Measurements from ENCODE around the gene CEACAM16.

CEACAM16 gene

GRCh38 chr19:44755219-44755618 is 56.3 kb downstream of the CEACAM16 start:
- Mint-ChIP-seq H3K9me3 (no peaks in the 10 kb centered on the region), H3K27me3 (no peaks in the 10 kb centered on the region), H3K4me1 (peaks cover 44 to 58% of the 10 kb centered on the region in 2 donors), H3K36me3 (peaks cover 36 to 65% of the 10 kb centered on the region in 2 donors), H3K4me3 (peak overlapping the region; percentile 96 to 98), H3K27ac (peak overlapping the region; percentile 98)
- ATAC-seq (replicated peaks), result no peak
- DNase-seq, result no peak

GRCh38 chr19:44756089-44756562 is 57.2 kb downstream of the CEACAM16 start:
- Mint-ChIP-seq H3K9me3 (no peaks in the 10 kb centered on the region), H3K36me3 (peaks cover 40 to 61% of the 10 kb centered on the region in 2 donors), H3K27me3 (no peaks in the 10 kb centered on the region), H3K27ac (peak overlapping the region; percentile 59), H3K4me3 (peak overlapping the region in 1 of 2 donors; percentile 44), H3K4me1 (peaks cover 36 to 49% of the 10 kb centered on the region in 2 donors)
- no peak for ATAC-seq (replicated peaks)
- DNase-seq, result no peak

DNA sequence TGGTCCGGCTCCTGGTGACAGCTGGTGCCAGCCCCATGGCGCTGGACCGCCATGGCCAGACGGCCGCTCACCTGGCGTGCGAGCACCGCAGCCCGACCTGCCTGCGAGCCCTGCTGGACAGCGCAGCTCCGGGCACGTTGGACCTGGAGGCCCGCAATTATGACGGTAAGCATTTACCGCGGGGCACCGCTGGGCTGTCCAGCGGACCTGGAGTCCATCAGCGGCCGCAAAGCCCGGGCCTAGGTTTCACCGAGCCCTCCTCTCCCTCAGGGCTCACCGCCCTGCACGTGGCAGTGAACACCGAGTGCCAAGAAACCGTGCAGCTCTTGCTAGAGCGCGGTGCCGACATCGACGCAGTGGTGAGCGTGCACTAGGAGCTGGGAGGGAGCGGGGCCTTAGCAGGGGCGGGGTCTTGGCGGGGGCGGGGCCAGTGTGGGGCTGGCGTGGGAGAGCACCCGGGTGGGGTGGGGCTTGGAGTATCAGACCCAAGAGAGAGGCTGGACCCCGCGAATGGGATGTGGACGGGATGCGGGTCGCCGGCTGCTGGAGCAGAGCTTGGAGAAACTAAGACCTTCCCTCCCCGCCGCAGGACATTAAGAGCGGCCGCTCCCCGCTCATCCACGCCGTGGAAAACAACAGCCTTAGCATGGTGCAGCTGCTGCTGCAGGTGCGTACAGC is 58.2 kb downstream of the CEACAM16 start:
- DNase-seq (no peak), ATAC-seq (replicated peaks) (no peak)
- no peak overlapping the region for H3K27ac Mint-ChIP-seq
- peaks cover 30 to 38% of the 10 kb centered on the region in 2 donors for H3K4me1 Mint-ChIP-seq
- peaks cover 34 to 51% of the 10 kb centered on the region in 2 donors for H3K36me3 Mint-ChIP-seq
- H3K4me3 Mint-ChIP-seq, result no peak overlapping the region
- H3K27me3 Mint-ChIP-seq, result no peaks in the 10 kb centered on the region
- H3K9me3 Mint-ChIP-seq, result no peaks in the 10 kb centered on the region

DNA sequence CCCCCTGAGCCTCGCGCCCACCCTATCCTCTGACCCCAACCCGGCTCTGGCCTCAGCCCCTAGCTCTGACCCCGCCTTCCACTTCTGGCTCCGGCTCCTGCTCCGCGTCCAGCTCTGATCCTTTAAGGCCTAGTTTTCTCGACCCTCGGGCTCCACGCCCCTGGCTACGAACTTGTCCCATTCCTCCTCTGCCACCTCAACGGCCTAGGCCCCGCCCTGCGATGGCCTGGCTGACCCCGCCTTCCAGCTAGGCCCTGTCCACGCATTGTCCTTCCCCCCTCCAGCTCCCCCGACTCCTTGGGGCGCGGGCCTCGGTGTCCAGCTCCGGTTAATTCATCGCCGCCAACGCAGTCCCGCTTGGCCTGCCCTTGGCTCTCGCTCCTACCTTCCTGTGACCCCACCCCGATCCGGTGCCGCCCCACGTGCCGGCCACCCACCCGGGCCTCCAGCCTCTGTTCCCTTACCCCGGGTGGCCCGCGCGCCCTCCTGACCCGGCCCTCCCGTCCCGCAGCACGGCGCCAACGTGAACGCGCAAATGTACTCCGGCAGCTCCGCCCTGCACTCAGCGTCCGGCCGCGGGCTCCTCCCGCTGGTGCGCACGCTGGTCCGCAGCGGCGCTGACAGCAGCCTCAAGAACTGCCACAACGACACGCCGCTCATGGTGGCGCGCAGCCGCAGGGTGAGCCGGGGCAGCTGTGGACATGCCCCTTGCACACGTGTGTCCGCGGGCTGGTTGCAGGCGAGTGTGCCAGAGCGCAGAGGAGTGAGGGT is 59.0 kb downstream of the CEACAM16 start:
- no peak overlapping the region for H3K4me3 Mint-ChIP-seq
- H3K9me3 Mint-ChIP-seq, result no peaks in the 10 kb centered on the region
- peak overlapping the region; percentile 37 for H3K27ac Mint-ChIP-seq
- peaks cover 28 to 45% of the 10 kb centered on the region in 2 donors for H3K36me3 Mint-ChIP-seq
- H3K27me3 Mint-ChIP-seq, result no peaks in the 10 kb centered on the region
- DNase-seq, result no peak
- no peak for ATAC-seq (replicated peaks)
- H3K4me1 Mint-ChIP-seq, result peaks cover 23 to 31% of the 10 kb centered on the region in 2 donors

DNA sequence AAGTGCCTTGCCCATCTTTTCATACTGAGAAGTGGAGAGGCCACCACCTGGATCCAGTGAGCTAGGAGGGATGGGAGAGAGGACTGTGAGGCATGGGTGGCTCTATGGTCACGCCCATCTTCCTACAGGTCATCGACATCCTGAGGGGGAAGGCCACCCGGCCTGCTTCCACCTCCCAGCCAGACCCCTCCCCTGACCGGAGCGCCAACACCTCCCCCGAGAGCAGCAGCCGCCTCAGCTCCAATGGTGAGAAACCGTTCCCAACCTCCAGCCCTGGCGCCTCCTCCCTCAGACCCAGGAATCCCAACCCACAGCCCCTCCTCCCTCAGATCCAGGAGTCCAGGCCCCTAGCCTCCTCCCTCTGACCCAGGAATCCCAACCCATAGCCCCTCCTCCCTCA is 59.6 kb downstream of the CEACAM16 start:
- peaks cover 19 to 25% of the 10 kb centered on the region in 2 donors for H3K4me1 Mint-ChIP-seq
- ATAC-seq (replicated peaks), result no peak
- no peaks in the 10 kb centered on the region for H3K27me3 Mint-ChIP-seq
- no peak overlapping the region for H3K4me3 Mint-ChIP-seq
- H3K36me3 Mint-ChIP-seq, result peaks cover 28 to 45% of the 10 kb centered on the region in 2 donors
- peak overlapping the region; percentile 37 for H3K27ac Mint-ChIP-seq
- H3K9me3 Mint-ChIP-seq, result no peaks in the 10 kb centered on the region
- no peak for DNase-seq

DNA sequence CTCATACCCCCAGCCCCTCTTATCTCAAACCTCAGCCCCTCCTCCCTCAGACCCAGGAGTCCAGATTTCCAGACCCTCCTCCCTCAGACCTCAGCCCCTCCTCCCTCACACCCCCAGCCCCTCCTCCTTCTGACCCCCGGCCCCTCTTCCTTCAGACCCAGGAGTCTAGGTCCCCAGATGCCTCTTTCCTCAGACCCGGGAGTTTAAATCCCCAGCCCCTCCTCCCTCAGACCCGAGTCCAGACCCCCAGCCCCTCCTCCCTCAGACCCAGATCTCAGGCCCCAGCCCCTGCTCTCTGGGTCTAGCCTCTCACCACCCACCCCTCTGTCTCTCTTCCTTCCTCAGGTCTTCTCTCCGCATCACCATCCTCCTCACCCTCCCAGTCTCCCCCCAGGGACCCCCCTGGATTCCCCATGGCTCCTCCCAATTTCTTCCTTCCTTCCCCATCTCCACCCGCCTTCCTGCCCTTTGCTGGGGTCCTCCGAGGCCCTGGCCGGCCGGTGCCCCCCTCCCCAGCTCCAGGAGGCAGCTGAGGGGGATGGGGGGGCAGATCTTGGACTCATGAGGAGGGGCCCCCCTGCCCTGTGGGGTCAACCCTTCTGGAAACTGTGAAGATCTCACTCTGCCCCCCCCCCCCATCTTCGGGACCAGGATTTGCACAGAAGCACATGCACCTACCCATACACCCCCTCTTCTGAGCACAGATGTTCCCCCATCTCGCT is 60.3 kb downstream of the CEACAM16 start:
- Mint-ChIP-seq H3K9me3 (no peaks in the 10 kb centered on the region), H3K27ac (peak overlapping the region; percentile 79), H3K36me3 (peaks cover 28 to 41% of the 10 kb centered on the region in 2 donors), H3K27me3 (no peaks in the 10 kb centered on the region), H3K4me3 (no peak overlapping the region), H3K4me1 (peaks cover 18 to 23% of the 10 kb centered on the region in 2 donors)
- DNase-seq (no peak), ATAC-seq (replicated peaks) (no peak)
